ENCODE measurements around the gene CHD6.

Gene CHD6

GRCh38 chr20:41394931-41395666, 223.1 kb downstream of the CHD6 start:
- TF ChIP-seq CTCF (conservative IDR thresholded peaks at IDR 0.05; ENCODE audit: low read length) = no peak
- DNase-seq (ENCODE audit: low read depth) = no peak
- H3K4me3 ChIP-seq (ENCODE audit: low read length) = no peak overlapping the region

- no peak for TF ChIP-seq CTCF (conservative IDR thresholded peaks at IDR 0.05; ENCODE audit: low read length)
- H3K4me3 ChIP-seq (ENCODE audit: low read length) = no peak overlapping the region
- no peak for DNase-seq (ENCODE audit: low read depth)
Observed at GRCh38 chr20:41394081-41394480, 224.1 kb downstream of the CHD6 start.

- no peak overlapping the region for H3K4me3 ChIP-seq (ENCODE audit: low read length)
Observed at GRCh38 chr20:41393705-41394066, 224.5 kb downstream of the CHD6 start.

GRCh38 chr20:41392871-41393704, 225.1 kb downstream of the CHD6 start:
- H3K4me3 ChIP-seq (ENCODE audit: low read length) = no peak overlapping the region
- no peak for TF ChIP-seq CTCF (conservative IDR thresholded peaks at IDR 0.05; ENCODE audit: low read length)
- DNase-seq (ENCODE audit: low read depth) = no peak

More at GRCh38 chr20:41393705-41394066, 224.5 kb downstream of the CHD6 start:
- DNase-seq (ENCODE audit: low read depth) = no peak
- TF ChIP-seq CTCF (conservative IDR thresholded peaks at IDR 0.05; ENCODE audit: low read length) = no peak

GRCh38 chr20:41392295-41392694, 225.9 kb downstream of the CHD6 start:
- no peak overlapping the region for H3K4me3 ChIP-seq (ENCODE audit: low read length)
- DNase-seq (ENCODE audit: low read depth) = no peak
- TF ChIP-seq CTCF (conservative IDR thresholded peaks at IDR 0.05; ENCODE audit: low read length) = no peak

GRCh38 chr20:41391587-41392001, 226.6 kb downstream of the CHD6 start:
- no peak overlapping the region for H3K4me3 ChIP-seq (ENCODE audit: low read length)
- no peak for DNase-seq (ENCODE audit: low read depth)
- no peak for TF ChIP-seq CTCF (conservative IDR thresholded peaks at IDR 0.05; ENCODE audit: low read length)

- no peak overlapping the region for H3K4me3 ChIP-seq (ENCODE audit: low read length)
- DNase-seq (ENCODE audit: low read depth) = no peak
- no peak for TF ChIP-seq CTCF (conservative IDR thresholded peaks at IDR 0.05; ENCODE audit: low read length)
Observed at GRCh38 chr20:41390889-41391288, 227.3 kb downstream of the CHD6 start.

All from AG10803 (cell line).